Thoracic aorta endothelial cell (primary cell): ENCODE results near the gene F3. TPM values are rescaled to one million over a fixed set of nuclear protein-coding genes. Genes with fewer than 3 reads are reported as not detected.

ENCODE experiments used
- total RNA-seq: library from RNA; depleted of rRNA; stranded (reverse); fragments of >200 nt; gene quantifications from 2 replicates; pipeline ENCODE4 v1.2.3, GENCODE V29; 2012

Gene F3
- total RNA-seq = 2.9 and 3.3 TPM in 2 replicates

DNA sequence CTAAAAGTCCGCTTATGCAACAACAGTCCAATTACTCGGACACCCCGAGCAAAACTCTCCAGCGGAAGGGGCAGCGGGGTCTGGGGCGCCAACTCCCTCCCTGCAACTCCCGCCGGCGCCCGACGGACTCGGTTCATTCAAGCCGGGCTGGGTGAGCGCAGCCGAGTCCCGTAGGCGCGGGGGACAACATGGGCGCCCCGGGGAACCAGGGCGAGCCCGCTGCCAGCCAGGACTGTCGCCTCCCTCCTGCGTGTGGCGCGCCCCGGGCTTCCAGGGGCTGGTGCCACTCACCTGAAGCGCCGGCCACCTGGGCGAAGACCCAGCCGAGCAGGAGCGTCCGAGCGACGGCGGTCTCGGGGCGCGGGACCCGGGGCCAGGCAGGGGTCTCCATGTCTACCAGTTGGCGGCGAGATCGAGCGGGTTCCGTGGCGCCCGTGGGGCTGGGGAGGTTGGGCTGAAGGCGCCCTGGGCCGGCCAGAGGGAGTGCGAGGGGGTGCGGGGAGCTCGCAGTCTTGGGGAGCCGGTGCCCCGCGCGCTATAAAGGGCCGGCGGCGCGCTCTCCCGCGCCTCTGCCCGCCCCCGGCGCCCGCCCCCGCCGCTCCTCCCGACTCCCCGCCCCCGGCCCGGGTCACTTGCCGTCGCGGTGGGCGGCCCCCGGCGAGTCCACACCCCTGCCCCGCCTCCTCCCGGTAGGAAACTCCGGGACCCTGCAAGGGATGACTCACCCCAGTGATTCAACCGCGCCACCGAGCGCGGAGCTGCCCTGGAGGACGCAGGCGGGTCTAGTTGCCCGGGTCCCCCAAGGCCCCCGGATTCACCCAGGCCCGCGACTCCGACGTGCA, at the start of gene F3:
TSS of gene F3 (minus strand) at position 514 of the 842 bp plus-strand sequence. CDS start at position 391, 123 bp downstream.

Other genes starting within 250 kb of the F3 start
- 47.1 and 51.8 TPM in 2 replicates for gene ABCD3, start 123.4 kb downstream of the F3 start, total RNA-seq